ENCODE results near the gene CCT3.

Gene CCT3

GRCh38 chr1:156270314-156270713, 67.8 kb downstream of the CCT3 start:
- no peaks in the 10 kb centered on the region for H3K27me3 ChIP-seq (ENCODE audit: insufficient read depth, low read length)
- no peak overlapping the region for H3K4me3 ChIP-seq (ENCODE audit: low read length)
- H3K36me3 ChIP-seq (ENCODE audit: insufficient read depth, low read length): peaks cover 97% of the 10 kb centered on the region

GRCh38 chr1:156268336-156268735, 69.8 kb downstream of the CCT3 start:
- no peaks in the 10 kb centered on the region for H3K27me3 ChIP-seq (ENCODE audit: insufficient read depth, low read length)
- H3K4me3 ChIP-seq (ENCODE audit: low read length): no peak overlapping the region
- no peaks in the 10 kb centered on the region for H3K4me1 ChIP-seq (ENCODE audit: insufficient read depth, low read length)
- H3K9me3 ChIP-seq (ENCODE audit: insufficient read depth, low read depth, low read length): no peaks in the 10 kb centered on the region
- H3K9ac ChIP-seq (ENCODE audit: low read depth, low read length): no peak overlapping the region
- H3K27ac ChIP-seq (ENCODE audit: low read depth, low read length): no peak overlapping the region
- peaks cover 95% of the 10 kb centered on the region for H3K36me3 ChIP-seq (ENCODE audit: insufficient read depth, low read length)
- WGBS: 97% methylated on average over 4 of the region's 4 CpGs

More at GRCh38 chr1:156270314-156270713, 67.8 kb downstream of the CCT3 start:
- WGBS: 95% methylated on average over 3 of the region's 3 CpGs
- no peaks in the 10 kb centered on the region for H3K4me1 ChIP-seq (ENCODE audit: insufficient read depth, low read length)
- no peak overlapping the region for H3K9ac ChIP-seq (ENCODE audit: low read depth, low read length)
- no peak overlapping the region for H3K27ac ChIP-seq (ENCODE audit: low read depth, low read length)
- no peaks in the 10 kb centered on the region for H3K9me3 ChIP-seq (ENCODE audit: insufficient read depth, low read depth, low read length)

- no peak overlapping the region for H3K4me3 ChIP-seq (ENCODE audit: low read length)
- H3K36me3 ChIP-seq (ENCODE audit: insufficient read depth, low read length): peaks cover 92% of the 10 kb centered on the region
- no peaks in the 10 kb centered on the region for H3K4me1 ChIP-seq (ENCODE audit: insufficient read depth, low read length)
- no peak overlapping the region for H3K9ac ChIP-seq (ENCODE audit: low read depth, low read length)
- no peaks in the 10 kb centered on the region for H3K9me3 ChIP-seq (ENCODE audit: insufficient read depth, low read depth, low read length)
- WGBS: 94% methylated on average over 13 of the region's 13 CpGs
- H3K27me3 ChIP-seq (ENCODE audit: insufficient read depth, low read length): no peaks in the 10 kb centered on the region
- H3K27ac ChIP-seq (ENCODE audit: low read depth, low read length): no peak overlapping the region
Measured at GRCh38 chr1:156266051-156266450, 72.0 kb downstream of the CCT3 start.

- H3K27ac ChIP-seq (ENCODE audit: low read depth, low read length): no peak overlapping the region
Measured at GRCh38 chr1:156263288-156263655, 74.8 kb downstream of the CCT3 start.

GRCh38 chr1:156262461-156263287, 75.4 kb downstream of the CCT3 start:
- no peaks in the 10 kb centered on the region for H3K27me3 ChIP-seq (ENCODE audit: insufficient read depth, low read length)
- H3K36me3 ChIP-seq (ENCODE audit: insufficient read depth, low read length): peaks cover 95% of the 10 kb centered on the region
- no peaks in the 10 kb centered on the region for H3K9me3 ChIP-seq (ENCODE audit: insufficient read depth, low read depth, low read length)
- no peaks in the 10 kb centered on the region for H3K4me1 ChIP-seq (ENCODE audit: insufficient read depth, low read length)
- 97% methylated on average over 9 of the region's 9 CpGs for WGBS
- no peak overlapping the region for H3K27ac ChIP-seq (ENCODE audit: low read depth, low read length)
- no peak overlapping the region for H3K4me3 ChIP-seq (ENCODE audit: low read length)
- H3K9ac ChIP-seq (ENCODE audit: low read depth, low read length): no peak overlapping the region

More at GRCh38 chr1:156263288-156263655, 74.8 kb downstream of the CCT3 start:
- no peaks in the 10 kb centered on the region for H3K27me3 ChIP-seq (ENCODE audit: insufficient read depth, low read length)
- no peak overlapping the region for H3K9ac ChIP-seq (ENCODE audit: low read depth, low read length)
- H3K9me3 ChIP-seq (ENCODE audit: insufficient read depth, low read depth, low read length): no peaks in the 10 kb centered on the region
- no peak overlapping the region for H3K4me3 ChIP-seq (ENCODE audit: low read length)
- H3K4me1 ChIP-seq (ENCODE audit: insufficient read depth, low read length): no peaks in the 10 kb centered on the region
- WGBS: 97% methylated on average over 9 of the region's 9 CpGs
- peaks cover 95% of the 10 kb centered on the region for H3K36me3 ChIP-seq (ENCODE audit: insufficient read depth, low read length)

- Histone ChIP-seq H3K4me1 (ENCODE audit: insufficient read depth, low read length) (no peaks in the 10 kb centered on the region), H3K9ac (ENCODE audit: low read depth, low read length) (no peak overlapping the region), H3K27me3 (ENCODE audit: insufficient read depth, low read length) (no peaks in the 10 kb centered on the region), H3K4me3 (ENCODE audit: low read length) (no peak overlapping the region), H3K27ac (ENCODE audit: low read depth, low read length) (no peak overlapping the region), H3K9me3 (ENCODE audit: insufficient read depth, low read depth, low read length) (no peaks in the 10 kb centered on the region), H3K36me3 (ENCODE audit: insufficient read depth, low read length) (peaks cover 93% of the 10 kb centered on the region)
- 97% methylated on average over 1 of the region's 2 CpGs for WGBS
Measured at GRCh38 chr1:156260896-156261295, 77.2 kb downstream of the CCT3 start.

- Histone ChIP-seq H3K27me3 (ENCODE audit: insufficient read depth, low read length) (no peaks in the 10 kb centered on the region), H3K4me1 (ENCODE audit: insufficient read depth, low read length) (no peaks in the 10 kb centered on the region), H3K36me3 (ENCODE audit: insufficient read depth, low read length) (peaks cover 87% of the 10 kb centered on the region), H3K27ac (ENCODE audit: low read depth, low read length) (no peak overlapping the region), H3K9me3 (ENCODE audit: insufficient read depth, low read depth, low read length) (no peaks in the 10 kb centered on the region), H3K9ac (ENCODE audit: low read depth, low read length) (no peak overlapping the region), H3K4me3 (ENCODE audit: low read length) (no peak overlapping the region)
- 95% methylated on average over 3 of the region's 3 CpGs for WGBS
Measured at GRCh38 chr1:156259805-156260204, 78.3 kb downstream of the CCT3 start.
